ENCODE results near the gene MARVELD2. TPM values are rescaled to one million over a fixed set of nuclear protein-coding genes. Genes with fewer than 3 reads are reported as not detected.

Gene MARVELD2
- total and polyA plus RNA-seq, 9 of the 15 experiments (the other 6 are each of a cell fraction or from before 2014, with no cell fraction given): 0.03 to 0.29 (median 0.06) TPM; not detected in 3

- TF ChIP-seq USF2 (CRISPR knock-in tag; IDR thresholded peaks at IDR 0.05): peak; percentile 94
- TF ChIP-seq NFE2L1 (tag; IDR thresholded peaks at IDR 0.05; ENCODE audit: borderline replicate concordance, low read depth): no peak
- no peak for TF ChIP-seq TEAD2 (tag; IDR thresholded peaks at IDR 0.05)
- peak; percentile 96 for TF ChIP-seq ARID4B (CRISPR knock-in tag; IDR thresholded peaks at IDR 0.05)
- peak; percentile 82 for TF ChIP-seq ATF7 (IDR thresholded peaks at IDR 0.05)
- peak; percentile 91 for TF ChIP-seq FIP1L1 (IDR thresholded peaks at IDR 0.05; ENCODE audit: low read depth, low read length, poor library complexity, severe bottlenecking)
- peak; percentile 67 for TF ChIP-seq CREB3L1 (IDR thresholded peaks at IDR 0.05; ENCODE audit: borderline replicate concordance, low read depth)
- TF ChIP-seq EP400 (IDR thresholded peaks at IDR 0.05): peak; percentile 99
- 0 out of 2 replicates have a peak, but pooled peaks have one; percentile 50 for TF ChIP-seq RBM15 (IDR thresholded peaks at IDR 0.05; ENCODE audit: insufficient read depth, low read length)
- TF ChIP-seq HDAC2 (IDR thresholded peaks at IDR 0.05): peak; percentile 62; the same call in 1 of the 2 replicates
- peak; percentile 81 for TF ChIP-seq ZNF766 (CRISPR knock-in tag; conservative IDR thresholded peaks at IDR 0.05)
- peak; percentile 32 to 85; a peak in 1 of 4 replicates for TF ChIP-seq SIN3A (IDR thresholded peaks at IDR 0.05; ENCODE audit: borderline replicate concordance in 2 of 2, control insufficient read depth in 1 of 2, low read depth in 2 of 2, low read length in 2 of 2)
- peak; percentile 73 for TF ChIP-seq NR2C2 (CRISPR knock-in tag; IDR thresholded peaks at IDR 0.05)
- TF ChIP-seq NR2C2 (tag; IDR thresholded peaks at IDR 0.05): peak; percentile 95
- TF ChIP-seq ZNF12 (CRISPR knock-in tag; IDR thresholded peaks at IDR 0.05): no peak
- TF ChIP-seq ELF1 (tag; IDR thresholded peaks at IDR 0.05): peak; percentile 87
These were observed 45.4 kb upstream of the MARVELD2 start, which contains the start of the genes AK6, RAD17 and TAF9 (continued) for GRCh38 chr5:69369340-69370121.

All from K562 (cell line).